ENCODE data around the gene ZMYND10. TPM values are rescaled to one million over a fixed set of nuclear protein-coding genes. Genes with fewer than 3 reads are reported as not detected.

Gene ZMYND10
- total RNA-seq, 1 donor from 2014 or later: 0.92 TPM

DNA sequence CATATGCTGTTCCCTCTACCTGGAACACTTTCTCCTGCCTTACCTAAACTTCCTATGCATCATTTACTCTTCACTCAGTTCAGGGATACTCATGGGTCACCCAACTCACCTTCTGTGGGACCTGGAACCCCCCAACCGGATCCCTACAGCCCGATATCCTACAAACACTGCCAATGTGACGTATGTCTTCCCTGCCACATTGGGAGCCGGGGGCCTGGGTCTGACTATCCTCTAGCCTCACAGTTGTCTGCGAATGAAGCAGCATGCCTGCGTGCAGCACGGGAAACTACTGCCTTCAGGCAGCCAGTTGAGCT, 4.6 kb upstream of the ZMYND10 start:
- no peak for DNase-seq (ENCODE audit: low read depth)

GRCh38 chr3:50347187-50347813, 1.8 kb upstream of the ZMYND10 start:
- TF ChIP-seq CTCF (conservative IDR thresholded peaks at IDR 0.05; ENCODE audit: low read depth, low read length): peak; percentile 77
- no peak for DNase-seq (ENCODE audit: low read depth)
- H3K4me3 ChIP-seq (ENCODE audit: low read depth, low read length): no peak overlapping the region

More for the DNA sequence above, 4.6 kb upstream of the ZMYND10 start:
- peak overlapping the region; percentile 78 for H3K4me3 ChIP-seq (ENCODE audit: low read depth, low read length)
- no peak for TF ChIP-seq CTCF (conservative IDR thresholded peaks at IDR 0.05; ENCODE audit: low read depth, low read length)

- H3K4me3 ChIP-seq (ENCODE audit: low read depth, low read length): peak overlapping the region; percentile 66
- TF ChIP-seq CTCF (conservative IDR thresholded peaks at IDR 0.05; ENCODE audit: low read depth, low read length): no peak
Measured at GRCh38 chr3:50345008-50345407, 524 bp downstream of the ZMYND10 start.

GRCh38 chr3:50342813-50343633, 2.5 kb downstream of the ZMYND10 start:
- no peak for TF ChIP-seq CTCF (conservative IDR thresholded peaks at IDR 0.05; ENCODE audit: low read depth, low read length)
- DNase-seq (ENCODE audit: low read depth): no peak
- no peak overlapping the region for H3K4me3 ChIP-seq (ENCODE audit: low read depth, low read length)

More at GRCh38 chr3:50345008-50345407, 524 bp downstream of the ZMYND10 start:
- DNase-seq (ENCODE audit: low read depth): no peak

- no peak overlapping the region for H3K4me3 ChIP-seq (ENCODE audit: low read depth, low read length)
- no peak for DNase-seq (ENCODE audit: low read depth)
- no peak for TF ChIP-seq CTCF (conservative IDR thresholded peaks at IDR 0.05; ENCODE audit: low read depth, low read length)
Measured at GRCh38 chr3:50341996-50342650, 3.4 kb downstream of the ZMYND10 start.

DNA sequence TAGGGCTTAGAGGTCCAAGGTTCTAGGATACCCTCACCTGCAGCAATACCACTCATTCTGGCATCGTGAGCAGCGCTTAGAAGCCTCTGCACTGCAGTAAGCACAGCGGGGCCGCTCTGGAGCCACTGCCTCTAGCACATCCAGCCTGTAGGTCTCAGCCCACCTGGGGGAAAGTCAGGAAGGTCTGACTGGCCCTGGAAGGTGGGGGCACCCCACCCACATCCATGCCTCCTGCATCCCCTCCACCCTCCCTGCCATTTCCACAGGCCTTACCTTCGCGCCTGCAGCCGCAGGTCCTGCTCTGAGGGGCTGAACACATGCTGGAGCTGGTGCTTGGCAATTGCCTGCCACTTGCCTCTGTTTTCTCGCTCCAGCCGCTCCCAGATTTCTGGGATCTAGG, 4.0 kb downstream of the ZMYND10 start:
- no peak for DNase-seq (ENCODE audit: low read depth)
- no peak overlapping the region for H3K4me3 ChIP-seq (ENCODE audit: low read depth, low read length)
- TF ChIP-seq CTCF (conservative IDR thresholded peaks at IDR 0.05; ENCODE audit: low read depth, low read length): no peak

Measured in epithelial cell of proximal tubule (primary cell).